Fibroblast of lung (primary cell): ENCODE results near the gene RCAN1. TPM values are rescaled to one million over a fixed set of nuclear protein-coding genes. Genes with fewer than 3 reads are reported as not detected.

Experiments
- DNase-seq, 2 donors: peaks; one replicate each; pipeline versions ENCODE4 v3.0.0 to v3.0.0-alpha.2; 2010; ENCODE audit warnings: low read depth in 2 of 2
- H2AFZ ChIP-seq: 2 replicates; pipeline ENCODE4 v1.5.1; 2012; ENCODE audit warnings: low read length, control low read depth, inconsistent platforms
- H3K27ac ChIP-seq: 2 replicates; pipeline ENCODE4 v1.5.1; 2011; ENCODE audit warnings: low read length, control low read depth; ENCODE audit not compliant: insufficient read depth
- H3K27me3 ChIP-seq: 2 replicates; pipeline ENCODE4 v1.5.1; 2011; ENCODE audit warnings: mild to moderate bottlenecking, low read length; ENCODE audit not compliant: control insufficient read depth, insufficient read depth
- H3K36me3 ChIP-seq: 2 replicates; pipeline ENCODE4 v1.5.1; 2011; ENCODE audit warnings: low read length; ENCODE audit not compliant: control insufficient read depth, insufficient read depth
- H3K4me1 ChIP-seq: 2 replicates; pipeline ENCODE4 v1.5.1; 2011; ENCODE audit warnings: low read length; ENCODE audit not compliant: control insufficient read depth, insufficient read depth; ENCODE audit errors: extremely low read depth
- H3K4me2 ChIP-seq: 2 replicates; pipeline ENCODE4 v1.5.1; 2011; ENCODE audit warnings: low read length, control low read depth; ENCODE audit not compliant: insufficient read depth; ENCODE audit errors: extremely low read depth
- H3K4me3 ChIP-seq, 4 experiments: fragments of 200-600 bp in 1 of 4; sonication (generic) in 1 of 4; replicated peaks in 1 of 4; 2 replicates each; pipeline ENCODE4 v1.5.1; 2011 to 2016; ENCODE audit warnings: low read length in 4 of 4, low read depth in 3 of 4, mild to moderate bottlenecking in 3 of 4, control low read depth in 2 of 4, inconsistent platforms in 1 of 4, mixed read lengths in 1 of 4; ENCODE audit not compliant: insufficient read depth in 1 of 4; ENCODE audit errors: control extremely low read depth in 1 of 4
- H3K79me2 ChIP-seq: 2 replicates; pipeline ENCODE4 v1.5.1; 2012; ENCODE audit warnings: mild to moderate bottlenecking, low read length, inconsistent platforms; ENCODE audit not compliant: control insufficient read depth, insufficient read depth
- H3K9ac ChIP-seq: 2 replicates; pipeline ENCODE4 v1.5.1; 2011; ENCODE audit warnings: mild to moderate bottlenecking, low read length, control low read depth; ENCODE audit not compliant: insufficient read depth
- H3K9me3 ChIP-seq: 2 replicates; pipeline ENCODE4 v1.5.1; 2012; ENCODE audit warnings: low read depth, low read length; ENCODE audit not compliant: control insufficient read depth, insufficient read depth
- H4K20me1 ChIP-seq: 2 replicates; pipeline ENCODE4 v1.5.1; 2011; ENCODE audit warnings: low read length; ENCODE audit not compliant: control insufficient read depth, insufficient read depth; ENCODE audit errors: extremely low read depth
- EZH2 ChIP-seq: IDR thresholded peaks from 2 replicates; pipeline ENCODE4 v1.5.1; 2012; ENCODE audit warnings: low read length, control low read depth, mild to moderate bottlenecking; ENCODE audit errors: missing control alignments
- polyA plus RNA-seq, 2 donors: library from polyadenylated mRNA; depleted of rRNA in 1 of 2; stranded (reverse) in 1 of 2; unstranded in 1 of 2; fragments of >200 nt; gene quantifications; 2 replicates each; pipeline ENCODE4 v1.2.1, GENCODE V29; 2011 to 2012; ENCODE audit warnings: missing spikeins in 1 of 2
- total RNA-seq: library from RNA; depleted of rRNA; stranded (reverse); fragments of >200 nt; gene quantifications from 2 replicates; pipeline ENCODE4 v1.2.1, GENCODE V29; 2014
- TF ChIP-seq, protein P1 (sequence below), 2 donors: IDR thresholded peaks in 1 of 2; conservative IDR thresholded peaks in 1 of 2; 1 replicate in 1 of 2; 2 replicates in 1 of 2; pipeline ENCODE4 v1.5.1; 2011 to 2012; ENCODE audit warnings: low read length in 2 of 2, control low read depth in 1 of 2, inconsistent platforms in 1 of 2, low read depth in 1 of 2, mild to moderate bottlenecking in 1 of 2

RCAN1 gene
- total and polyA plus RNA-seq, 2 donors (not counting 1 experiment from before 2014, with no cell fraction given): 94.8 to 259 TPM

DNA sequence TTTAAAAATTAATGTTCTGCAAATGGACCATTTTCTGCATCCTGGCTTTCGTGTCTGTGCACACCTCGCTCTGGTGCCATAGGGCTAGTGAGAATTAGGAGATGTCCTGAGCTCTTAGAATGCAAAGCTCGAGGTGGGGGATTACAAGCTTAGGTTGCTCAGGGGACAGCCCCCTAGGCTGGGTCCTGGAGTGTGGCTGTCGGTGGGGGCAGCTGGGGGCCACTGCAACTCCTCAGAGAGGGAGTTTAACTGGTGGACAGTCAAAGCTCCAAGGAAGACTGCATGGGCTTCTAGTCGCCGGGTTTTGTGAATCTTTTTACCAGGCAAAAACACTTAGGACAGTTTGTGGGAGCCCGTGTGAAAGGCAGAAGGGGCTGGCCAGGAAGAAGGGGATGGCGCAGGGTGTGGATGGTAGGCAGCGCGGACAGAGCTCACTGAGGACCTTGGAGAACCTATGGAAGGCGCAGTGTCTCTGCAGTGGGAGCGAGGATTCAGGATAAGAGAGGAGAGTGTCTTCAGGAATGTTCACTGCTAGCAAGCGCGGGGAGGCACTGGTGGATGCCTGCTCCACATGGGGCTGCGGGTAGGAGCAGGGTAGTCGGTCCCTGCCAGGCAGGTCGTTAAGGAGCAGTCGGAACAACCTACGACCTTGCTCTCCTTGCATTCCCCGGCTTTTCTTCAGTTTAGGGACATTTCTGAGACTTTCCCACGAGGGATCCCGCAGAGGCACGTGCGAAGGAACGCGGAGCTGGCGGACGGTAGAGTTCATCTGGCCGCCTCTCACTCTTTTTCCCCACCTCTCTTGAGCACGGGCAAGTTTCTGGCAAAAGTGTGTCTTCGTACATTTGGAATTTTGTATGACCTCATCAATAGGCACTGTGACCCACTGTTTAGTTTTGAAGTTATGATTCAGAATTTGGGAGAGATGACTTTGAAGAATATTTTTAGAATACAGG lies 90.0 kb downstream of the RCAN1 start:
- H3K79me2 ChIP-seq: peaks cover 25% of the 10 kb centered on the region
- no peak overlapping the region for H2AFZ ChIP-seq
- peaks cover 10% of the 10 kb centered on the region for H3K4me1 ChIP-seq
- no peak for TF ChIP-seq EZH2
- TF ChIP-seq, protein P1, sequence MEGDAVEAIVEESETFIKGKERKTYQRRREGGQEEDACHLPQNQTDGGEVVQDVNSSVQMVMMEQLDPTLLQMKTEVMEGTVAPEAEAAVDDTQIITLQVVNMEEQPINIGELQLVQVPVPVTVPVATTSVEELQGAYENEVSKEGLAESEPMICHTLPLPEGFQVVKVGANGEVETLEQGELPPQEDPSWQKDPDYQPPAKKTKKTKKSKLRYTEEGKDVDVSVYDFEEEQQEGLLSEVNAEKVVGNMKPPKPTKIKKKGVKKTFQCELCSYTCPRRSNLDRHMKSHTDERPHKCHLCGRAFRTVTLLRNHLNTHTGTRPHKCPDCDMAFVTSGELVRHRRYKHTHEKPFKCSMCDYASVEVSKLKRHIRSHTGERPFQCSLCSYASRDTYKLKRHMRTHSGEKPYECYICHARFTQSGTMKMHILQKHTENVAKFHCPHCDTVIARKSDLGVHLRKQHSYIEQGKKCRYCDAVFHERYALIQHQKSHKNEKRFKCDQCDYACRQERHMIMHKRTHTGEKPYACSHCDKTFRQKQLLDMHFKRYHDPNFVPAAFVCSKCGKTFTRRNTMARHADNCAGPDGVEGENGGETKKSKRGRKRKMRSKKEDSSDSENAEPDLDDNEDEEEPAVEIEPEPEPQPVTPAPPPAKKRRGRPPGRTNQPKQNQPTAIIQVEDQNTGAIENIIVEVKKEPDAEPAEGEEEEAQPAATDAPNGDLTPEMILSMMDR (conservative IDR thresholded peaks at IDR 0.05 in 1 of 2, IDR thresholded peaks at IDR 0.05 in 1 of 2; ENCODE audit: low read depth in 1 of 2, low read length in 2 of 2): no peak
- H3K9ac ChIP-seq: peak overlapping the region; percentile 78
- H3K27ac ChIP-seq: peak overlapping the region; percentile 87
- peaks cover 19% of the 10 kb centered on the region for H3K36me3 ChIP-seq
- H3K4me3 ChIP-seq: peak overlapping the region; percentile 52 to 88 (median 62)
- H3K9me3 ChIP-seq: no peaks in the 10 kb centered on the region
- no peaks in the 10 kb centered on the region for H4K20me1 ChIP-seq
- H3K27me3 ChIP-seq: no peaks in the 10 kb centered on the region
- peak; percentile 76 to 85 for DNase-seq
- H3K4me2 ChIP-seq: peak overlapping the region; percentile 89

DNA sequence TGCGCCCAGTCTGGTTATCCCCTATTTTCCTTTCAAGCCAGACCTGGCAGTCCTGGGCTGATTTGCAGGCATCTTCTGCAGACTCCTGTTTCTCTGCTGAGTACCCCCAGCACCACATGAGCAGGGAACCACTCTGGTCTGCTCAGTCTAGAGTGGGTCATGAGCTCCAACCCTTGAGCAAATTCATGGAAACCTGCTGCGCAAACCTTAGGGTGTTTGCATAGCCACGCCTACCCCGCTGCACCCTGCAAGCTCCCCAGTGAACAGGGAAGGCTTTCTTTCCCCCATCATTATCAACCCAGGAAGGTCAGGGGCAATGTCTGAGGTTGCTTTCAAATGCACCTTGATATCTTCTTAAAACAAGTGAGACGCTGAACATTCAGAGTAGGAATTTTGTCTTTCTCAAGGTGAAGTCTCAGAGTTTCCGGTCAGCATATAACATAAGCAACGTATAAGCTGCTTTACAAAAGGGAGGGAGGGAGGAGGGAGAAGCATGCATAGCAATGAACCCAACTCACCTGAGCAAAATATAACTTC lies 91.8 kb downstream of the RCAN1 start:
- Histone ChIP-seq H3K9me3 (no peaks in the 10 kb centered on the region), H3K79me2 (peaks cover 25% of the 10 kb centered on the region)
- no peak for DNase-seq

DNA sequence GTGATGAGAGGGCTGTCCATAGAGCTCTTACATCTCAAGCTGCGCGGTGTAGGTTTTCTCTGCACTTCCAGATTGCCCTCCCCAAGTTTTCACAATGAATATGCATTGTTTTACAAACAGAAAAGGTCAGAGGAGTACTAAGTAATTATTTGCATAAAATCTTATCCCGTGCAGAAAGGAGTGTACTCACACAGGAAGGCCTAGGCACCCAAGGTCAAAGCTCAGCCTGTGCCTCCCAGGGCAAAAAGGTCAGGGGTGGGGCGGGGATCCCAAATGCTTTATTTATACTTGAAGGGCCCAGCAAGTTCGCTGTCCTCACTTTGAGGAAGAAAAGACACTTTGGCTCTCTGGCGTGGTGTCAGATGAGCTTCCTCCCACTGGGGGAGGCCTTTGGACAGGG lies 92.6 kb downstream of the RCAN1 start:
- H3K27me3 ChIP-seq: no peaks in the 10 kb centered on the region
- no peak for TF ChIP-seq EZH2
- TF ChIP-seq, protein P1 (conservative IDR thresholded peaks at IDR 0.05 in 1 of 2, IDR thresholded peaks at IDR 0.05 in 1 of 2; ENCODE audit: low read depth in 1 of 2, low read length in 2 of 2): no peak
- H3K79me2 ChIP-seq: peaks cover 25% of the 10 kb centered on the region
- no peak overlapping the region for H3K4me3 ChIP-seq
- no peak overlapping the region for H3K4me2 ChIP-seq
- no peak overlapping the region for H3K27ac ChIP-seq
- H3K4me1 ChIP-seq: peaks cover 5% of the 10 kb centered on the region
- peaks cover 19% of the 10 kb centered on the region for H3K36me3 ChIP-seq
- no peak for DNase-seq
- no peaks in the 10 kb centered on the region for H4K20me1 ChIP-seq
- no peak overlapping the region for H3K9ac ChIP-seq
- no peaks in the 10 kb centered on the region for H3K9me3 ChIP-seq
- H2AFZ ChIP-seq: no peak overlapping the region

More for the DNA sequence above, 91.8 kb downstream of the RCAN1 start:
- Histone ChIP-seq H3K4me2 (no peak overlapping the region), H4K20me1 (no peaks in the 10 kb centered on the region), H3K36me3 (peaks cover 19% of the 10 kb centered on the region), H3K9ac (no peak overlapping the region), H3K27me3 (no peaks in the 10 kb centered on the region), H2AFZ (no peak overlapping the region), H3K4me1 (peaks cover 5% of the 10 kb centered on the region), H3K27ac (no peak overlapping the region), H3K4me3 (peak overlapping the region in 1 of 4 experiments; percentile 13)
- TF ChIP-seq, protein P1 (conservative IDR thresholded peaks at IDR 0.05 in 1 of 2, IDR thresholded peaks at IDR 0.05 in 1 of 2; ENCODE audit: low read depth in 1 of 2, low read length in 2 of 2): no peak
- TF ChIP-seq EZH2: no peak
